NCI-H128 (cell line): ENCODE results near the gene ZNF579.

Source experiments
- DNase-seq: peaks from one replicate; lab custom pipeline; 2025; ENCODE audit not compliant: unreplicated experiment; lab: John Stamatoyannopoulos, UW

Gene ZNF579, protein sequence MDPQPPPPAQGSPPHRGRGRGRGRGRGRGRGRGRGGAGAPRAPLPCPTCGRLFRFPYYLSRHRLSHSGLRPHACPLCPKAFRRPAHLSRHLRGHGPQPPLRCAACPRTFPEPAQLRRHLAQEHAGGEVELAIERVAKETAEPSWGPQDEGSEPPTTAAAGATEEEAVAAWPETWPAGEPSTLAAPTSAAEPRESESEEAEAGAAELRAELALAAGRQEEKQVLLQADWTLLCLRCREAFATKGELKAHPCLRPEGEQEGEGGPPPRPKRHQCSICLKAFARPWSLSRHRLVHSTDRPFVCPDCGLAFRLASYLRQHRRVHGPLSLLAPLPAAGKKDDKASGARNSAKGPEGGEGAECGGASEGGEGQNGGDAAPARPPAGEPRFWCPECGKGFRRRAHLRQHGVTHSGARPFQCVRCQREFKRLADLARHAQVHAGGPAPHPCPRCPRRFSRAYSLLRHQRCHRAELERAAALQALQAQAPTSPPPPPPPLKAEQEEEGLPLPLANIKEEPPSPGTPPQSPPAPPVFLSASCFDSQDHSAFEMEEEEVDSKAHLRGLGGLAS

GRCh38 chr19:55580628-55581144 lies at the start of gene ZNF579:
TSS of gene ZNF579 (minus strand) at chr19:55580848. CDS start at chr19:55579639, 1,209 bp downstream.
- DNase-seq: peak; percentile 83

- DNase-seq: no peak
Observed at GRCh38 chr19:55626350-55626749, 45.7 kb upstream of the ZNF579 start.

DNA sequence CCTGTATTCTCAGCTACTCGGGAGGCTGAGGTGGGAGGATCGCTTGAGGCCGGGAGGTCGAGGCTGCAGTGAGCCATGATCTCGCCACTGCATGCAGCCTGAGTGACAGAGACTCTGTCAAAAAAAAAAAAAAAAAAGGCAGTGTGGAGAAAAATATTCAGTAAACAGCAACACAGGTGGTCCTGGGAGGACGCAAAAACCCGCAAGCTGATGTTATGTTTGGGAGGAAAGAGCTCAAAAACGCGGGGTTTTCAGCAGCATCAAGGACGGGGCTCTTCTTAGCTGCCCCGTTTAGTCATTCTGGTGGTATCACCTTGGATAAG lies 44.3 kb upstream of the ZNF579 start:
- DNase-seq: no peak

DNA sequence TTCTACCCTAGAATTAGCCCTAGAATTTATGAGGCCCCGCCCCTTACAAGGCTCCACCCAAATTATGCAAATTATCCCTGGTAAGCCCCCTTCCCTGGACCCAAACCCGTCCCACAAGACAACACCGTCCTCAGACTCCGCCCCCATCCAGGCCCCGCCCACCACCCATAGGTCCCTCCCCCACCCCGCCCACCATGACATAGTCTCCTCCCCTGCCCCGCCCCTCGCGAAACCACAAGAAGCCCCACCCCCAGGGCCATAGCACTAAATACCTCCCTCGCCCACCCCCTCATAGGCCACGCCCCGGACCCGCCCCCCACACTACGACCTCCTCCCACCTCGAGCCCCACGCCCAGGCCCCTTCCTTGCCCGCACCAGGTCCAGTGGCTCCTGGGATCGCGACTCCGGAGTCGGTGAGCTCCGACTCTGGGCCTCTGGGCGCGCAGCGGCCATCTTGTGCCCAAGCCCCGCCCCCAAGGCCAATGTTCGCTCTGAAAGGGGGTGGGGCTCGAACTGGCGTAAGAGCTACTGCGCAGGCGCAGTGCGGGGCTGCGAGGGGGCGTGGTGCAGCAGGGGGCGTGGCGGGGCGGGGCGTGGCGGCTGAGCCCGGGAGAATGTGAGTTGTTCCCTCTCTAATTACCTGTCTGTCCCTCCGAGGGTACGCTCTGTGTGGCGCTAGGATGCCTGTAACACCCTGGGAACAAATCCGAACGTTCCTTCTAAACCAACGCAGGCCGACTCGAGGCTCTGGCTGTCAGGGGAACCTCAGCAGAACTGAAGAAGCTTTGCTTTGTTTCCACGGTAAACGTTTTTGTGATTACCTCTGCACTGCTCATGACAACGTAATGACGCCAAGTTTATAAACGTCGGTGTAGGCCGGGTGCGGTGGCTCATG lies 43.7 kb upstream of the ZNF579 start, which contains the start of gene ZNF784:
Gene ZNF784, minus strand, starts transcription at position 458 of the 895 bp plus-strand sequence. Its CDS starts 5 bp downstream, at position 453.
- DNase-seq: peak; percentile 81

- no peak for DNase-seq
Observed at GRCh38 chr19:55623561-55623960, 42.9 kb upstream of the ZNF579 start.

DNA sequence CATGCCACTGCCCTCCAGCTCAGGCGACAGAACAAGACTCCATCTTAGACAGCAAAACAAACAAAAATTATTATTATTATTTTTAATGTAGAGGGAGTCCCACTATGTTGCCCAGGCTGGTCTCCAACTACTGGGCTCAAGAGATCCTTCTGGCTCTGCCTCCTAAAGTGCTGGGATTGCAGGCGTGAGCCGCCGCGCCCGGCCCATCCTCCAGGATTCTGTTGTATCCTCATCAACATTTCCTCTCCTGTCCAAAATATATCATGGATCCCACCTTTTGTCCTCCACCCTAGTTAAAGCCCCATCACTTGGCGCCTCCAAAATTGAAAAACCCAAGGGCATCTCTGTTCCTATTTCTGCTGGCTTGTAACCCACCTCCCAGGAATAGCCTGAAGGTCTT lies 42.5 kb upstream of the ZNF579 start:
- DNase-seq: no peak

DNA sequence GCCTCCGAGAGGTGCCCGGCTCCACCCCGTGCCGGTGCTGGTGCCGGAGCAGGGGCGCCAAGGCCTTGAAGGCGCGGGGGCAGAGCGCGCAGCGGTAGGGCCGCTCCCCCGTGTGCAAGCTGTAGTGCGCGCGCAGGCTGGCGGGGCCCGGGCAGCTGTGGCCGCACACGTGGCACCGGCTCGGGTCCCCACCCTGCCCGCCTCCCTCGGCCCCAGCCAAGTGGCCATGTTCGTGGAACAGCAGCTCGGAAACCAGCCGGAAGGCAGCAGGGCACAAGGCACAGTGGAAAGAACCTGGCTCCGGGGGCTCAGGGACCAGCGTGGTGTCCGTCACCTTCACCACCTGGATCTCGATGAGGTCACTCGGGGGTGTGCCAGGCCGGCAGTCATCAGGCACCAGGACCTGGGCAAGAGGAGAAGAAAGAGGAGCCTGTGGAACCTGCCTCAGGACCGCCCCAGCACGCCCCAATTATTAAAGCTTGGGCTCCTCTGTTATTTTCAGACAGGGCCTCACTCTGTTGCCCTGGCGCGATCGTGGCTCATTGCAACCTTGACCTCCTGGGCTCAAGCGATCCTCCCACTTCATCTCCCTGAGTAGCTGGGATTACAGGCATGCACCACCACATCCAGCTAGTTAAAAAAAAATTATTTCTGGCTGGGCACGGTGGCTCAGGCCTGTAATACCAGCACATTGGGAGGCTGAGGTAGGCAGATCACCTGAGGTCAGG lies 41.8 kb upstream of the ZNF579 start:
- no peak for DNase-seq

DNA sequence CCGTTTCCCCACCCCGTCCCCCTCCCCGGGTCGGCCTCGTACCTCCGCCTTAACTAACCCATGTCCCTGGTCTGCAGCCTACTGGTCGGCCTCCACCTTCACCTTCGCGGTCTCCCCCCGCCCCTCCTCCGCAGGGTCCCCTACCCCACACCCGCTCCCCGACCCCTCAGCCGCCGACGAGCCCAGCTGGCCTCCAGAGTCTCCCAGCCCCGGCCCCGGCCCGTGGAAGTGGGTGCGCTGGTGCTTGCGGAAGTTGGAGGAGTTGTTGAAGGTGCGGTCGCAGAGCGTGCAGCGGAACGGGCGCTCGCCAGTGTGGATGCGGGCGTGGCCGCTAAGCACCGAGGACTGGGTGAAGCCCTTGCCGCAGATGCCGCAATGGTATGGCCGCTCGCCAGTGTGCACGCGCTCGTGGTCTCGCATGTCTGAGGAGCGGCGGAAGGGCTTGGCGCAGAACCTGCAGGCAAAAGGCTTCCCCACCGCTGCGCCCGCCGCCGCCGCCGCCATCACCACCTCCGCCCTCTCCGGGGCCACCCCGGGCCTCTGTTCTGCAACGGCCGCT lies 41.1 kb upstream of the ZNF579 start:
- no peak for DNase-seq

DNA sequence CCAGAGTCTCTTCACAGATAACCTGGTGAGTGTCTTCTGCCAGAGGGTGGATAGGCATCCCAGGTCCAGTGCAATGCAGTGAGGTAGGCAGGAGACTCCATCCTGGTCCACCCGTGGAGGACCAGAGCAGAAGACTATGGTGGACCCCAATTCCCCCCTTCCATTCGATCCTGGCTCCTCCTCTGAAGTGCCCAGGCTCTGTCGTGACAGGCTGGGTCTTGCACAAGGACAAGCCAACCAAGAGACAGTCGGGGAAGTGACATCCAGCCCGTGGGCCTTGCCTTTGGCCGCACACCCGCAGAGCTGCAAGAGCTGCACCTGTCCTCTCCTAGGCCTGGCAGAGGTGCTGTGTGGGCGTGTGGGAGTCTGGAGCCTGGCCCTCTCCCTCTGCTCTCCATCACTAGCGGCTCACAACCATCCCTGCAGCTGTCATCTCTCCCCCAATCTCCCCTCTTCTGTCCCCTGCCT lies 40.6 kb upstream of the ZNF579 start:
- no peak for DNase-seq

- DNase-seq: no peak
Observed at GRCh38 chr19:55620410-55621204, 40.0 kb upstream of the ZNF579 start.

GRCh38 chr19:55619286-55619685 lies 38.6 kb upstream of the ZNF579 start:
- no peak for DNase-seq

DNA sequence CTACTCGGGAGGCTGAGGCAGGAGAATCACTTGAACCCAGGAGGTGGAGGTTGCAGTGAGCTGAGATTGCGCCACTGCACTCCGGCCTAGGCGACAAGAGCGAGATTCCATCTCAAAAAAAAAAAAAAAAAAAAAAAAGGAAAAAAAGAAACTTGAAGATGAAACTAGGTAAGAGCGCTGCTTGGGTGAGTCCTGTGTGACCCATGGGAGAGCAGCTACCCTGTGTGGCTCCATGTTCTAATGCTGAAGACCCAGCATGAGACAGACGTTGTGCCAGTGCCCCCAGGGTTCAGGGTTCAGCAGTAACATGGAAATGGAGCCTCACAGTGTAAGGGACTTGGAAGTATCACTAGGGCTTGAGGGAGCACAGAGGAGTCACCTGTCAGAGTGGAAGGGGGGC lies 37.8 kb upstream of the ZNF579 start:
- no peak for DNase-seq

DNA sequence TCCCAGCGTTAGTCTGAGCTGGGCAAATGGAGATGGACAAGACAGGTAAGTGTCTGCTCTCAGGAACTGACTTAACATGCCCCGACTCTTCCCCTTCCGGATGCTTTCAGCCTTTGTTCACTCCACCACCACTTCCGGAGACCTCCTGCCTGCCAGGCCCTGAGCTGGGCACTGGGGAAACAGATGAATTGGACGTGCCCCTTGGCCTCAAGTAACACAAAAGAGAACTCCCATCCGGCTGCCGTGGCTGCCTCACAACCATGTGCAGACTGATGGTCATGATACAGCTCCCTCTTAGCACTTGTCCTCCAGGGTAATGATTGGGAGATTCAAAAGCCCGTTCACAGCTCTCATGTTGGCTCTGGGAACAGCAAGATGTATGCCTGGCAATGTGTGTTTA lies 36.8 kb upstream of the ZNF579 start:
- DNase-seq: no peak

- no peak for DNase-seq
Observed at GRCh38 chr19:55616395-55616875, 35.8 kb upstream of the ZNF579 start.

GRCh38 chr19:55615543-55616394 lies 35.1 kb upstream of the ZNF579 start:
- DNase-seq: no peak

DNA sequence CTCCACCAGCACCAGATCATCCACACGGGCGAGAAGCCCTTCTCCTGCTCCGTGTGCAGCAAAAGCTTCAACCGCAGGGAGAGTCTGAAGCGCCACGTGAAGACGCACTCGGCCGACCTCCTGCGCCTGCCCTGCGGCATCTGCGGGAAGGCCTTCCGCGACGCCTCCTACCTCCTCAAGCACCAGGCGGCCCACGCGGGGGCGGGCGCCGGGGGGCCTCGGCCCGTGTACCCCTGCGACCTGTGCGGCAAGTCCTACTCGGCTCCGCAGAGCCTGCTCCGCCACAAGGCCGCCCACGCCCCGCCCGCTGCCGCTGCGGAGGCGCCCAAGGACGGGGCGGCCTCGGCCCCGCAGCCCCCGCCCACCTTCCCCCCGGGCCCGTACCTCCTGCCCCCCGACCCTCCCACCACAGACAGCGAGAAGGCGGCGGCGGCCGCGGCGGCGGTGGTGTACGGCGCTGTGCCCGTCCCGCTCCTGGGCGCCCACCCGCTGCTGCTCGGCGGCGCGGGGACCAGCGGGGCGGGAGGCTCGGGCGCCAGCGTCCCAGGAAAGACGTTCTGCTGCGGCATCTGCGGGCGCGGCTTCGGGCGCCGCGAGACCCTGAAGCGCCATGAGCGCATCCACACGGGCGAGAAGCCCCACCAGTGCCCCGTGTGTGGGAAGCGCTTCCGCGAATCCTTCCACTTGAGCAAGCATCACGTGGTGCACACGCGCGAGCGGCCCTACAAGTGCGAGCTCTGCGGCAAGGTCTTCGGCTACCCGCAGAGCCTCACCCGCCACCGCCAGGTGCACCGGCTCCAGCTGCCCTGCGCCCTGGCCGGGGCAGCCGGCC lies 34.3 kb upstream of the ZNF579 start:
- DNase-seq: no peak

- no peak for DNase-seq
Observed at GRCh38 chr19:55613930-55614710, 33.5 kb upstream of the ZNF579 start.
